ENCODE measurements around the gene DGKD. TPM values are rescaled to one million over a fixed set of nuclear protein-coding genes. Genes with fewer than 3 reads are reported as not detected.

The DGKD gene
- total RNA-seq, 1 donor from 2014 or later = 51.6 TPM

Small RNA genes within 50 kb of the gene (small RNA-seq; reads per million reads assigned to genes)
- not detected for gene RF00019 (ENCODE audit: low replicate concordance)

Other genes with a start within 250 kb of the DGKD start
- gene ATG16L1, start 102.8 kb upstream of the DGKD start, total RNA-seq = 24.8 TPM
- gene SAG, start 46.7 kb upstream of the DGKD start, total RNA-seq = not detected
- 11.3 TPM for gene USP40, start 212.3 kb downstream of the DGKD start, total RNA-seq

Data from temporal lobe (tissue), 2 donors.